WTC11 (cell line): ENCODE results near the gene PPDPF. TPM values are rescaled to one million over a fixed set of nuclear protein-coding genes. Genes with fewer than 3 reads are reported as not detected.

Experiments used
- ATAC-seq: fragments of 200-7000 bp; cut with Tn5 transposase; 2 replicates; pipeline ENCODE4 v1.10.0; 2021; ENCODE audit warnings: mild to moderate bottlenecking, moderate library complexity
- CTCF ChIA-PET: fragments of 300-600 bp; sonication (Branson Sonifier 250); formaldehyde crosslinking; loops from one replicate; lab custom pipeline; 2021; ENCODE audit warnings: antibody characterized with exemption; lab: Charles Lee
- POLR2A ChIA-PET: fragments of 350-600 bp; sonication (Branson Sonifier 250); formaldehyde crosslinking; loops from one replicate; lab custom pipeline; 2021; ENCODE audit warnings: antibody characterized with exemption; lab: Charles Lee
- DNase-seq: peaks from one replicate; pipeline ENCODE4 v3.0.0; 2021; ENCODE audit warnings: low spot score
- H3K27ac Mint-ChIP-seq: 2 replicates; pipeline ENCODE4 v1.8.0; 2021; ENCODE audit warnings: mixed read lengths
- H3K27me3 Mint-ChIP-seq: 2 replicates; pipeline ENCODE4 v1.8.0; 2021; ENCODE audit warnings: low read depth, mild to moderate bottlenecking, moderate library complexity, mixed read lengths
- H3K36me3 Mint-ChIP-seq: 2 replicates; pipeline ENCODE4 v1.8.0; 2021; ENCODE audit warnings: mixed read lengths
- H3K4me1 Mint-ChIP-seq: 2 replicates; pipeline ENCODE4 v1.8.0; 2022; ENCODE audit warnings: mixed read lengths
- H3K4me3 Mint-ChIP-seq: 2 replicates; pipeline ENCODE4 v1.8.0; 2021; ENCODE audit warnings: mild to moderate bottlenecking, moderate library complexity, mixed read lengths
- H3K9me3 Mint-ChIP-seq: 2 replicates; pipeline ENCODE4 v1.8.0; 2021; ENCODE audit warnings: mixed read lengths
- CREB1 ChIP-seq: sonication (generic); formaldehyde crosslinking; IDR thresholded peaks from 2 replicates; pipeline ENCODE4 v1.8.0; 2023; ENCODE audit warnings: mild to moderate bottlenecking, missing genetic modification reagents
- CREM ChIP-seq: sonication (generic); formaldehyde crosslinking; IDR thresholded peaks from 2 replicates; pipeline ENCODE4 v1.8.1; 2022; ENCODE audit warnings: mild to moderate bottlenecking, missing genetic modification reagents, moderate library complexity
- EMX1 ChIP-seq: fragments of 250-450 bp; sonication (Bioruptor Pico); IDR thresholded peaks from 2 replicates; pipeline ENCODE4 v1.8.0; 2021; ENCODE audit warnings: mild to moderate bottlenecking
- ESRRA ChIP-seq: sonication (generic); formaldehyde crosslinking; IDR thresholded peaks from 2 replicates; pipeline ENCODE4 v1.8.1; 2022; ENCODE audit warnings: mild to moderate bottlenecking, missing genetic modification reagents, borderline replicate concordance
- FOXJ3 ChIP-seq: sonication (generic); formaldehyde crosslinking; IDR thresholded peaks from 2 replicates; pipeline ENCODE4 v1.9.0; 2021; ENCODE audit warnings: missing genetic modification reagents, mild to moderate bottlenecking, borderline replicate concordance
- GRHL2 ChIP-seq: fragments of 250-450 bp; sonication (Bioruptor Pico); IDR thresholded peaks from 2 replicates; pipeline ENCODE4 v1.8.0; 2022; ENCODE audit warnings: mild to moderate bottlenecking, moderate library complexity; ENCODE audit not compliant: insufficient replicate concordance, severe bottlenecking
- IRF2 ChIP-seq: sonication (generic); formaldehyde crosslinking; IDR thresholded peaks from 2 replicates; pipeline ENCODE4 v1.8.0; 2022; ENCODE audit warnings: low read depth, missing genetic modification reagents, borderline replicate concordance
- RELA ChIP-seq: sonication (generic); formaldehyde crosslinking; IDR thresholded peaks from 2 replicates; pipeline ENCODE4 v1.8.1; 2022; ENCODE audit warnings: missing genetic modification reagents, mild to moderate bottlenecking, borderline replicate concordance
- SMAD3 ChIP-seq: sonication (generic); formaldehyde crosslinking; IDR thresholded peaks from 2 replicates; pipeline ENCODE4 v1.8.0; 2022; ENCODE audit warnings: missing genetic modification reagents, mild to moderate bottlenecking, borderline replicate concordance
- SMAD4 ChIP-seq: sonication (generic); formaldehyde crosslinking; IDR thresholded peaks from 2 replicates; pipeline ENCODE4 v1.8.0; 2022; ENCODE audit warnings: mild to moderate bottlenecking, missing genetic modification reagents
- SOX15 ChIP-seq: fragments of 250-450 bp; sonication (Bioruptor Pico); IDR thresholded peaks from 2 replicates; pipeline ENCODE4 v1.9.0; 2021; ENCODE audit warnings: mild to moderate bottlenecking
- ZNF121 ChIP-seq: sonication (generic); formaldehyde crosslinking; IDR thresholded peaks from 2 replicates; pipeline ENCODE4 v1.8.0; 2023; ENCODE audit warnings: missing genetic modification reagents
- ZNF232 ChIP-seq: sonication (generic); formaldehyde crosslinking; IDR thresholded peaks from 2 replicates; pipeline ENCODE4 v1.8.0; 2022; ENCODE audit warnings: mild to moderate bottlenecking, missing genetic modification reagents
- ZNF396 ChIP-seq: fragments of 250-450 bp; sonication (Bioruptor Pico); IDR thresholded peaks from 2 replicates; pipeline ENCODE4 v1.8.0; 2021; ENCODE audit warnings: mild to moderate bottlenecking, moderate library complexity, borderline replicate concordance
- ZNF416 ChIP-seq: fragments of 250-450 bp; sonication (Bioruptor Pico); IDR thresholded peaks from 2 replicates; pipeline ENCODE4 v1.9.0; 2021; ENCODE audit warnings: mild to moderate bottlenecking, inconsistent platforms
- ZNF423 ChIP-seq: fragments of 250-450 bp; sonication (Bioruptor Pico); IDR thresholded peaks from 2 replicates; pipeline ENCODE4 v2.1.2; 2022; ENCODE audit warnings: mild to moderate bottlenecking, moderate library complexity
- total RNA-seq: library from RNA; stranded (reverse); gene quantifications from 3 replicates; pipeline ENCODE4 v1.2.3, GENCODE V29; 2021
- TF ChIP-seq, protein P1 (sequence below): sonication (generic); formaldehyde crosslinking; conservative IDR thresholded peaks from 2 replicates; pipeline ENCODE4 v1.8.1; 2023; ENCODE audit warnings: mild to moderate bottlenecking, low read depth, missing genetic modification reagents, moderate library complexity
- TF ChIP-seq, protein P2 (sequence below): sonication (generic); formaldehyde crosslinking; IDR thresholded peaks from 2 replicates; pipeline ENCODE4 v1.8.1; 2023; ENCODE audit warnings: mild to moderate bottlenecking, missing genetic modification reagents, moderate library complexity
- TF ChIP-seq, protein P3 (sequence below): sonication (generic); formaldehyde crosslinking; conservative IDR thresholded peaks from 2 replicates; pipeline ENCODE4 v1.8.1; 2022; ENCODE audit warnings: mild to moderate bottlenecking, missing genetic modification reagents
- TF ChIP-seq, protein P4 (sequence below): fragments of 250-450 bp; sonication (Bioruptor Pico); IDR thresholded peaks from 2 replicates; pipeline ENCODE4 v2.1.2; 2022; ENCODE audit warnings: mild to moderate bottlenecking, moderate library complexity
- TF ChIP-seq, protein P5 (sequence below): sonication (generic); formaldehyde crosslinking; IDR thresholded peaks from 2 replicates; pipeline ENCODE4 v1.8.0; 2022; ENCODE audit warnings: mild to moderate bottlenecking, missing genetic modification reagents

Gene PPDPF
- total RNA-seq, 1 experiment from 2014 or later: 170 TPM

DNA sequence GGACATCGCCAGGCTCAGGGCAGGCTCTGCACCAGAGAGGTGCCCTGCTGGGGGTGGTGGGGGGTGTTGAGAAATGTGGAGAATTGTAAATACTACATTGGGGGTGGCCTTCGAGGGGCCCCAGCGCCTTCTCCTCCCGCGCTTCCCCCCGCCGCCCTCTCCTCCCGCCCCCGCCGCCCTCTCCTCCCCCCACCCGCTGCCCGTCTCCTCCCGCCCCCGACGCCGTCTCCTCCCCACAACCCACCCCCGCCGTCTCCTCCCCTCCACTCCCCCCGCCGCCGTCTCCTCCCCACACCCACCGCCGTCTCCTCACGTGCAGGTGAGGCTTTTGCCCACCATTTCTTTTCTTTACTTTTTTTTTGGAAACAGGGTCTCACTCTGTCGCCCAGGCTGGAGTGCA, 28.5 kb downstream of the PPDPF start (continued):
- TF ChIP-seq, protein P1, sequence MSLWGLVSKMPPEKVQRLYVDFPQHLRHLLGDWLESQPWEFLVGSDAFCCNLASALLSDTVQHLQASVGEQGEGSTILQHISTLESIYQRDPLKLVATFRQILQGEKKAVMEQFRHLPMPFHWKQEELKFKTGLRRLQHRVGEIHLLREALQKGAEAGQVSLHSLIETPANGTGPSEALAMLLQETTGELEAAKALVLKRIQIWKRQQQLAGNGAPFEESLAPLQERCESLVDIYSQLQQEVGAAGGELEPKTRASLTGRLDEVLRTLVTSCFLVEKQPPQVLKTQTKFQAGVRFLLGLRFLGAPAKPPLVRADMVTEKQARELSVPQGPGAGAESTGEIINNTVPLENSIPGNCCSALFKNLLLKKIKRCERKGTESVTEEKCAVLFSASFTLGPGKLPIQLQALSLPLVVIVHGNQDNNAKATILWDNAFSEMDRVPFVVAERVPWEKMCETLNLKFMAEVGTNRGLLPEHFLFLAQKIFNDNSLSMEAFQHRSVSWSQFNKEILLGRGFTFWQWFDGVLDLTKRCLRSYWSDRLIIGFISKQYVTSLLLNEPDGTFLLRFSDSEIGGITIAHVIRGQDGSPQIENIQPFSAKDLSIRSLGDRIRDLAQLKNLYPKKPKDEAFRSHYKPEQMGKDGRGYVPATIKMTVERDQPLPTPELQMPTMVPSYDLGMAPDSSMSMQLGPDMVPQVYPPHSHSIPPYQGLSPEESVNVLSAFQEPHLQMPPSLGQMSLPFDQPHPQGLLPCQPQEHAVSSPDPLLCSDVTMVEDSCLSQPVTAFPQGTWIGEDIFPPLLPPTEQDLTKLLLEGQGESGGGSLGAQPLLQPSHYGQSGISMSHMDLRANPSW: no peak
- no peak for TF ChIP-seq ZNF121

DNA sequence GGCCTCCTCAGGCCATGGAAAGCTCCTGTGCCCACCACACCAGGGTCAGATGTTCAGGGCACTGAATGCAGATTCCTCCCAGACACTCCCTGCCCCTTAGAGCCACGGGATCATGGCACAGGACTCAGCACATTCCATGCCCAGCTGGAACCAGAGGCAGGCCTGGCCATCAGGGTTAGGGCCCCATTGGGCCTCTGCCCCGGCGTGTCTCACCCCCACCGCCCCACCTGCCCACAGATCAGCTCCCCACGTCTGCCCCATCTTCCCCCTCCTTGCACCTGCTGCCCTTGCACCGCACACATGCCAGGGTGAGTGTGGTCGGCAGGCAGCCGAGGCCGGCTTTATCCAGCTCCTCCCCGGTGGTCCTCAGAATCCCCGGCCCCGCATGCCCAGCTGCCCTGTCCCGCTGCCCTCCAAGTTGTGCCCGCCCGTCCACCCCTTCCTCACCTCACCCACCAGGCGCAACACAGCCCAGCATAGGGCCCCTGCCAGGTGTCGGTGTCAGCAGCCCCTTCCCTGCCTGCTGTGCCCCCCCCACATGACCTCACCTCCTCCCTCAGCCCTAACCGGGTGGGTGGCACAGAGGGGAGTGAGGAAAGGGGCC, 29.2 kb downstream of the PPDPF start:
- ChIA-PET CTCF (interaction anchor here (2.2 kb wide), 1 partner anchor 12 kb away, joined by 15 read pairs; no protein-coding TSS in a partner anchor), POLR2A (no interaction called here)
- H3K27ac Mint-ChIP-seq: no peak overlapping the region; the same call in 1 of the 2 replicates
- H3K36me3 Mint-ChIP-seq: no peaks in the 10 kb centered on the region
- no peaks in the 10 kb centered on the region for H3K27me3 Mint-ChIP-seq
- H3K9me3 Mint-ChIP-seq: no peaks in the 10 kb centered on the region
- ATAC-seq (no peak), DNase-seq (no peak)
- no peak overlapping the region for H3K4me3 Mint-ChIP-seq
- peaks cover 23% of the 10 kb centered on the region for H3K4me1 Mint-ChIP-seq
- TF ChIP-seq, protein P2, sequence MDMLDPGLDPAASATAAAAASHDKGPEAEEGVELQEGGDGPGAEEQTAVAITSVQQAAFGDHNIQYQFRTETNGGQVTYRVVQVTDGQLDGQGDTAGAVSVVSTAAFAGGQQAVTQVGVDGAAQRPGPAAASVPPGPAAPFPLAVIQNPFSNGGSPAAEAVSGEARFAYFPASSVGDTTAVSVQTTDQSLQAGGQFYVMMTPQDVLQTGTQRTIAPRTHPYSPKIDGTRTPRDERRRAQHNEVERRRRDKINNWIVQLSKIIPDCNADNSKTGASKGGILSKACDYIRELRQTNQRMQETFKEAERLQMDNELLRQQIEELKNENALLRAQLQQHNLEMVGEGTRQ (CRISPR knock-in tag): no peak
- TF ChIP-seq, protein P3, sequence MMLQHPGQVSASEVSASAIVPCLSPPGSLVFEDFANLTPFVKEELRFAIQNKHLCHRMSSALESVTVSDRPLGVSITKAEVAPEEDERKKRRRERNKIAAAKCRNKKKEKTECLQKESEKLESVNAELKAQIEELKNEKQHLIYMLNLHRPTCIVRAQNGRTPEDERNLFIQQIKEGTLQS (CRISPR knock-in tag): no peak
- TF ChIP-seq ZNF232 (CRISPR knock-in tag) (no peak), ZNF396 (CRISPR knock-in tag) (no peak), SMAD4 (CRISPR knock-in tag) (no peak), SMAD3 (no peak), ESRRA (CRISPR knock-in tag) (no peak), SOX15 (no peak), EMX1 (no peak), GRHL2 (no peak), IRF2 (CRISPR knock-in tag) (no peak), FOXJ3 (no peak), CREM (CRISPR knock-in tag) (no peak), CREB1 (CRISPR knock-in tag) (no peak), RELA (CRISPR knock-in tag) (no peak), ZNF416 (CRISPR knock-in tag) (no peak), ZNF423 (CRISPR knock-in tag) (no peak)
- TF ChIP-seq, protein P4, sequence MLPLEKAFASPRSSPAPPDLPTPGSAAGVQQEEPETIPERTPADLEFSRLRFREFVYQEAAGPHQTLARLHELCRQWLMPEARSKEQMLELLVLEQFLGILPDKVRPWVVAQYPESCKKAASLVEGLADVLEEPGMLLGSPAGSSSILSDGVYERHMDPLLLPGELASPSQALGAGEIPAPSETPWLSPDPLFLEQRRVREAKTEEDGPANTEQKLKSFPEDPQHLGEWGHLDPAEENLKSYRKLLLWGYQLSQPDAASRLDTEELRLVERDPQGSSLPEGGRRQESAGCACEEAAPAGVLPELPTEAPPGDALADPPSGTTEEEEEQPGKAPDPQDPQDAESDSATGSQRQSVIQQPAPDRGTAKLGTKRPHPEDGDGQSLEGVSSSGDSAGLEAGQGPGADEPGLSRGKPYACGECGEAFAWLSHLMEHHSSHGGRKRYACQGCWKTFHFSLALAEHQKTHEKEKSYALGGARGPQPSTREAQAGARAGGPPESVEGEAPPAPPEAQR (CRISPR knock-in tag): no peak
- TF ChIP-seq, protein P5, sequence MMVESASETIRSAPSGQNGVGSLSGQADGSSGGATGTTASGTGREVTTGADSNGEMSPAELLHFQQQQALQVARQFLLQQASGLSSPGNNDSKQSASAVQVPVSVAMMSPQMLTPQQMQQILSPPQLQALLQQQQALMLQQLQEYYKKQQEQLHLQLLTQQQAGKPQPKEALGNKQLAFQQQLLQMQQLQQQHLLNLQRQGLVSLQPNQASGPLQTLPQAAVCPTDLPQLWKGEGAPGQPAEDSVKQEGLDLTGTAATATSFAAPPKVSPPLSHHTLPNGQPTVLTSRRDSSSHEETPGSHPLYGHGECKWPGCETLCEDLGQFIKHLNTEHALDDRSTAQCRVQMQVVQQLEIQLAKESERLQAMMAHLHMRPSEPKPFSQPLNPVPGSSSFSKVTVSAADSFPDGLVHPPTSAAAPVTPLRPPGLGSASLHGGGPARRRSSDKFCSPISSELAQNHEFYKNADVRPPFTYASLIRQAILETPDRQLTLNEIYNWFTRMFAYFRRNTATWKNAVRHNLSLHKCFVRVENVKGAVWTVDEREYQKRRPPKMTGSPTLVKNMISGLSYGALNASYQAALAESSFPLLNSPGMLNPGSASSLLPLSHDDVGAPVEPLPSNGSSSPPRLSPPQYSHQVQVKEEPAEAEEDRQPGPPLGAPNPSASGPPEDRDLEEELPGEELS (CRISPR knock-in tag): no peak
